ENCODE data around the gene REEP6. TPM values are rescaled to one million over a fixed set of nuclear protein-coding genes. Genes with fewer than 3 reads are reported as not detected.
A peak's percentile ranks its signal among the peaks of the same experiment; 100 is the strongest.

The REEP6 gene
- total RNA-seq, 3 donors from 2014 or later = 2.0 to 5.1 (median 4.5) TPM

- DNase-seq (peak; percentile 85 to 89 (median 87)), ATAC-seq (peak; percentile 89)
- TF ChIP-seq, protein P1, sequence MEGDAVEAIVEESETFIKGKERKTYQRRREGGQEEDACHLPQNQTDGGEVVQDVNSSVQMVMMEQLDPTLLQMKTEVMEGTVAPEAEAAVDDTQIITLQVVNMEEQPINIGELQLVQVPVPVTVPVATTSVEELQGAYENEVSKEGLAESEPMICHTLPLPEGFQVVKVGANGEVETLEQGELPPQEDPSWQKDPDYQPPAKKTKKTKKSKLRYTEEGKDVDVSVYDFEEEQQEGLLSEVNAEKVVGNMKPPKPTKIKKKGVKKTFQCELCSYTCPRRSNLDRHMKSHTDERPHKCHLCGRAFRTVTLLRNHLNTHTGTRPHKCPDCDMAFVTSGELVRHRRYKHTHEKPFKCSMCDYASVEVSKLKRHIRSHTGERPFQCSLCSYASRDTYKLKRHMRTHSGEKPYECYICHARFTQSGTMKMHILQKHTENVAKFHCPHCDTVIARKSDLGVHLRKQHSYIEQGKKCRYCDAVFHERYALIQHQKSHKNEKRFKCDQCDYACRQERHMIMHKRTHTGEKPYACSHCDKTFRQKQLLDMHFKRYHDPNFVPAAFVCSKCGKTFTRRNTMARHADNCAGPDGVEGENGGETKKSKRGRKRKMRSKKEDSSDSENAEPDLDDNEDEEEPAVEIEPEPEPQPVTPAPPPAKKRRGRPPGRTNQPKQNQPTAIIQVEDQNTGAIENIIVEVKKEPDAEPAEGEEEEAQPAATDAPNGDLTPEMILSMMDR (IDR thresholded peaks at IDR 0.05) = no peak
- H3K36me3 ChIP-seq (ENCODE audit: low read depth) = no peaks in the 10 kb centered on the region
- intact Hi-C loops (cut with DNase I, micrococcal nuclease) = no loop called here
- H3K4me3 ChIP-seq = no peak overlapping the region
- H3K9me3 ChIP-seq = no peaks in the 10 kb centered on the region
- H3K4me1 ChIP-seq (ENCODE audit: low read depth) = peaks cover 21% of the 10 kb centered on the region
Observed at GRCh38 chr19:1455336-1456120, 35.5 kb upstream of the REEP6 start.

DNA sequence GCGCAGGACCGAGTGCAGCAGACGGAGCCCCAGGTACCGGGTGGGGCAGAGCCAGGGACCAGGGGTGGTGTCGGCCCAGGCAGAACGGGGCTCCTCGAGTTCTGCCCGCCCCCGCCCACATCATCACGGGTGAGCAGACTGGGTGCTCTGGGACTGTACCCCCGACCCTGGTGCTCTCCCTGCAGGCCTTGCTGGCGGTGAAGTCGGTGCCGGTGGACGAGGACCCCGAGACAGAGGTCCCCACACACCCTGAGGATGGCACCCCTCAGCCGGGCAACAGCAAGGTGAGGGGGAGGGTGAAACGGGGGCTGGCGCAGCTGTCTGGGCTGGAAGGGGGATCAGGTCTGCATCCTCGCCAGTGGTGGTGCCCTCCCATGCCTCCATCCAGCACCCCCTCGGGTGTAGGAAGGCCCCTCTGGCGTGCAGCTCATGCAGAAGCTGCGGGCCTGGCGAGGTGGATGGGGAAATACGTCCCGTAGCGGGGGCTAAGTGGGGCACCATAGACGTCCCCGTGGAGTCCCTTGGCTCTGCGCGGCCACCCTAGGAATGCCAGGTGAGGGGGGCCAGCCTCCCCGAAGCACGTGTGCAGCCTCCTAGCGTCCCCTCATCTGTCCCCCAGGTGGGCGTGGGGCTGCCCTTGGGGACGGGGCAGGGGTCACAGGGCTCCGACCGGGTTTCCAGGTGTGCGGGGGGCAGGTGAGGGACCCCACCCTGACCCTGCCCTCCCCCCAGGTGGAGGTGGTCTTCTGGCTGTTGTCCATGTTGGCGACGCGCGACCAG is 34.7 kb upstream of the REEP6 start:
- no peaks in the 10 kb centered on the region for H3K9me3 ChIP-seq
- no peaks in the 10 kb centered on the region for H3K36me3 ChIP-seq (ENCODE audit: low read depth)
- TF ChIP-seq, protein P1 (IDR thresholded peaks at IDR 0.05) = no peak
- DNase-seq (no peak), ATAC-seq (no peak)
- H3K4me3 ChIP-seq = no peak overlapping the region
- peaks cover 21% of the 10 kb centered on the region for H3K4me1 ChIP-seq (ENCODE audit: low read depth)
- intact Hi-C loops (cut with DNase I, micrococcal nuclease) = no loop called here

DNA sequence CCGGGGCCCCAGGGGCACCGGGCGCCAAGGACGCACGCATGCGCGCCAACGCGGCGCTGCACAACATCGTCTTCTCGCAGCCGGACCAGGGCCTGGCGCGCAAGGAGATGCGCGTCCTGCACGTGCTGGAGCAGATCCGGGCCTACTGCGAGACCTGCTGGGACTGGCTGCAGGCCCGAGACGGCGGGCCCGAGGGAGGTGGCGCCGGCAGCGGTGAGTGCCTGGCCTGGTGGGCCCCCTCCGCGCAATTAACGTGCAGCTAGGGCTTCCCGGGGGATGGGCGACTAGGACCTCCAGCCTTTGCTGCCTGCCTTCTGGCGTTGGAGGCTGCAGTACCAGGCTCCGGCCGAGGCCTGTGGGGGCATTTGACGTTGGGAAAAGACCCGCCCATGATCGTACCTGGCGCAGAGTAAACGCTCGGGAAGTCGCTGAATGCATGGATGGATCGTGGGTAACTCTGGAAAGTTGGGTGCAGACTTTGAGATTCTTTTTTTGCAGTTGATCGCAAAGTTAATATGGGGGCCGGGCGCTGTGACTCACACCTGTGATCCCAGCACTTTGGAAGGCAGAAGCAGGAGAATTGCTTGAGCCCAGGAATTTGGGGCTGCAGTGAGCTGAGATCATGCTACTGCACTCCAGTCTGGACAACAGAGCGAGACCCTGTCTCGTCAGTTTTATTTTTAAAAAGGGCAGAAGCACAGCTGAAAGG is 33.8 kb upstream of the REEP6 start:
- no peak overlapping the region for H3K4me3 ChIP-seq
- H3K4me1 ChIP-seq (ENCODE audit: low read depth) = peaks cover 21% of the 10 kb centered on the region
- intact Hi-C loops (cut with DNase I, micrococcal nuclease) = no loop called here
- ATAC-seq = no peak
- DNase-seq = no peak
- TF ChIP-seq, protein P1 (IDR thresholded peaks at IDR 0.05) = no peak
- no peaks in the 10 kb centered on the region for H3K9me3 ChIP-seq
- H3K36me3 ChIP-seq (ENCODE audit: low read depth) = no peaks in the 10 kb centered on the region

GRCh38 chr19:1457892-1458291 is 33.1 kb upstream of the REEP6 start:
- no peak overlapping the region for H3K4me3 ChIP-seq
- intact Hi-C loops (cut with DNase I, micrococcal nuclease) = no loop called here
- TF ChIP-seq, protein P1 (IDR thresholded peaks at IDR 0.05) = no peak
- ATAC-seq = no peak
- H3K36me3 ChIP-seq (ENCODE audit: low read depth) = no peaks in the 10 kb centered on the region
- DNase-seq = no peak
- no peaks in the 10 kb centered on the region for H3K9me3 ChIP-seq
- H3K4me1 ChIP-seq (ENCODE audit: low read depth) = peaks cover 21% of the 10 kb centered on the region

- ATAC-seq = no peak
- intact Hi-C loops (cut with DNase I, micrococcal nuclease) = no loop called here
- Histone ChIP-seq H3K4me1 (ENCODE audit: low read depth) (peaks cover 18% of the 10 kb centered on the region), H3K9me3 (no peaks in the 10 kb centered on the region), H3K4me3 (no peak overlapping the region), H3K36me3 (ENCODE audit: low read depth) (no peaks in the 10 kb centered on the region)
- TF ChIP-seq, protein P1 (IDR thresholded peaks at IDR 0.05) = no peak
- DNase-seq = no peak
Observed at GRCh38 chr19:1459479-1459878, 31.5 kb upstream of the REEP6 start.

All from mucosa of descending colon (tissue), 3 donors.